ENCODE results near the gene KLF15.

The KLF15 gene

GRCh38 chr3:126295407-126295939, 61.7 kb downstream of the KLF15 start:
- no peak for TF ChIP-seq CTCF (IDR thresholded peaks at IDR 0.05; ENCODE audit: borderline replicate concordance, insufficient read depth, low read depth, low read length)
- no peak overlapping the region for H3K4me3 ChIP-seq (ENCODE audit: low read depth, low read length)

GRCh38 chr3:126294211-126294808, 62.9 kb downstream of the KLF15 start:
- H3K4me3 ChIP-seq (ENCODE audit: low read depth, low read length), result no peak overlapping the region
- TF ChIP-seq CTCF (IDR thresholded peaks at IDR 0.05; ENCODE audit: borderline replicate concordance, insufficient read depth, low read depth, low read length), result no peak

GRCh38 chr3:126293370-126294082, 63.7 kb downstream of the KLF15 start:
- no peak overlapping the region for H3K4me3 ChIP-seq (ENCODE audit: low read depth, low read length)
- TF ChIP-seq CTCF (IDR thresholded peaks at IDR 0.05; ENCODE audit: borderline replicate concordance, insufficient read depth, low read depth, low read length), result no peak

Measured in GM12875 (cell line).